Fibroblast of gingiva (primary cell): Measurements from ENCODE around the gene CSNK2A1.
"Not testable (repeated sequence)": the region's sequence is repeated elsewhere in the genome, so short reads cannot be mapped to it uniquely, and the experiment has no call there.

Experiments used
- DNase-seq: peaks from one replicate; pipeline ENCODE4 v3.0.0-alpha.2; 2011; ENCODE audit warnings: low read depth

The CSNK2A1 gene

DNA sequence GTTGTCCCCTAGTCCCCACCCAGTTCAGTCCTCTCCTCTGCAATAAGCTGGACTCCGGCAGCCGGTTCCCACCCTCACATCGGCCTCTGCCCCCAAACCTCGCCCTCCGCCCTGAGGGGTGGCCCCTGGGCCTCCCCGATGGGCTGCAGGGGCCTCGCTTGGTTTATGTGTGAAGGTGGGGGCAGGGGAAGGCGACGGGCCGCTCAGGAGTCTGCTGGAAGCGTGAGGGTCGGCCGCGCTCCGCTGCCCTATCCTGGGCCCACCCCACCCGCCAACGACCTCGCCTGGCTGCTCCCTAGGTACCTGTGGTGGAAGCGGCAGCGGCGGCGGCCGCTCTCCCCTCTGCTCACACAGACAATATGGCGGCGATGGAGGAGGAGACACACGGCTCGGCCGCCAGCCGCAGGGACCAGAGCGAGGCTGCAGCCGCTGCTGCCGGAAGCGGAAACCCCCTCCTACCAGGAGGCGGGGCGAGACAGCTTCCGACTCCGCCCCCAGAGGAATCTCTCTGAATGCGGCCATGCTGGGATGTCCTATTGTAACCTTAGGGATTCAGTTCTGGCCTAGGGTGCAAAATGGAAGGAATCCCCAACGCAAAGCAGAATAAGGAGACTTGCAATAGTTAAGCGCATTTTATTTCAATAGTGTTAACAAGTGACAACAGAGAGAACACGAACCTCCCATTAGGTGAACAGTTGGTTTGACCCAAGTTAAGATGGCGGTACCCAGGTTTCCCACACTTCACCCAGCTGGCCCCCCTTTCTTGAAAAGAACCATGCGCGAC, at the start of gene CSNK2A1:
Gene CSNK2A1, minus strand, starts transcription at position 422 of the 784 bp plus-strand sequence. CDS start 35,239 bp downstream, outside the sequence.
- DNase-seq: peak; percentile 94

DNA sequence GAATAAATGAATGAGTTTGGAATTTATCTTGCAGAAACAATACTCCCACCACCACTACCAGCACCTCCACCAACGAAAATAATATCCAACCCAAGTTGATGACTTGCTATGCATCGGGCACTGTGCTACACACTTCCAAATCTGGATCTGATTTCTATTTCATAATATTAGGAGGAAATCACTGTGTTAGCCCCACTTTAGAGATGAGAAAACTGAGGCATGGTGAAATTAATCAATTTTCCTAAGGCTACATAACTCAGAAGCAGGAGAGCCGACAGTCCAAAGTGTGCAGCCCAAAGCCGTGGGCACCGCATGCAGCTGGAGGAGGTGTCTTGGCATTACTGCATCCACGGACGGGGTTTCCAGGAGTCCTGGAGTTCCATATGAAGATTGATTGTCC, 48.9 kb upstream of the CSNK2A1 start:
- no peak for DNase-seq

GRCh38 chr20:591941-592340, 48.4 kb upstream of the CSNK2A1 start:
- no peak for DNase-seq

- DNase-seq: no peak
Observed at GRCh38 chr20:588932-589672, 45.5 kb upstream of the CSNK2A1 start.

DNA sequence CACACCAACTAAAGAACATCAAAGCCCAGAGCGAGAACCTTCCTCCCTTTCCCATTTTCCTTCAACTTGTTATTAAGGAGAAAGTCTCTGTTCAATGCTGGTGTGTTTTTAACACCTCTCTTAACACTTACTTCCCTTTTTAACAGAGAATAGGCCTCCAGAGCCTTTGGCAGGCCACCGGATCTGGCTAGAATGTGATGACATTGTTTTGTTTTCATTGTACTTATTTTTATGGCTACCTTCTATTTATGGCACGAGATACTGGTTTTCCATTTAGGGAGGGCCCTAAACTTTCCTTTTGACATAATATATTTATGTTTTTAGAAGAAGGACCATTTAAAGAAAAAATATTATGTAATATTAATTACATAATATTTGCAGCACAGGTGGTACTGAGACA, 44.9 kb upstream of the CSNK2A1 start:
- no peak for DNase-seq

DNA sequence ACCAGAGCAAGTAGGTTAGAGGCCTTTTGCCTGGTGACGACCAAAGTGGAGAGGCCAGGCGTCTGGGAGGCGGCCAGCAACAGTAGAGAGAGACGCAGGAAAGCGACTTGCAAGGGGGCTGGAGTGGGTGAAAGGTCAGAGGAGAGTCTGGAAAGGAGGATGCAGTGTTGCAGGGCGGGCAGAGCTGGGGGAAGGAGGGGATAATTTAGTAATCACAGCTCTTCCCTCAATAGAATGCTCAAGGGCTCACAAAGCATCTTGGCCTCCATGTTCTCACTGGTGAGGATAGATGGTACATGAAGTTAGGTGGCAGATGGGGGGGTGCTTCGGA, 41.3 kb upstream of the CSNK2A1 start:
- no peak for DNase-seq

DNA sequence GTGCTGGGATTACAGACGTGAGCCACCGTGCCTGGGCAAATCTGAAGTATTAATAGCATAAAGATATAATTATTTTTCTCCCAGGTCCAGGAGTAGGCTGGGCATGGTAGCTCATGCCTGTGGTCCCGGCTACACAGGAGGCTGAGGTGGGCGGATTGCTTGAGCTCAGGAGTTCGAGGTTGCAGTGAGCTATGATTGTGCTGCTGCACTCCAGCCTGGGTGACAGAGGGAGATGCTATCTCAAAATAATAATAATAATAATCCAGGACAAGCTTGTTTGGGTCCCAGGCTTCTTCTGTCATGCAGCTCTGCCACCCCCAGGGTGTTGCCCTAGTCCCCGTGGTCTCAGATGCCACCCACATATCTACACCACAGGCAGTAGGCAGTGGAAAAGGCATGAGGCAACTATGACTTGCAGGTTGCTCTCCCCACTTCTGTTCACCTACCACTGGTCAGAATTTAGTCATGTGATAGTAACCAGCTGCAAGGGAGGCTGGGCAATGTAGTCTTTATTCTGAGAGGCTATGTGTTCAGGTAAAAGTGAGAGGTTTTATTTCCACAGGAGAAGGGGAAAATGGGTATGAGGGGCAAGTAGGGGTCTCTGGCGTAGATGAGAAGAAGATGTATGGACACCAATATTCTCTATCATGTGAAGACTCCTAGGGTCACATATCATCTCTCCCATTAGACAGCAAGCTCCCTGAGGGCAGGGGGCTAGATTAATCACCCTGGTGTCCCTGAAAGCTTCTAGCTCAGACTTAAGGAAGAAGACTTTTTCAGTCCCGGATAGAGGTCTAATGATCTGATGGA, 40.8 kb upstream of the CSNK2A1 start:
- DNase-seq: no peak

DNA sequence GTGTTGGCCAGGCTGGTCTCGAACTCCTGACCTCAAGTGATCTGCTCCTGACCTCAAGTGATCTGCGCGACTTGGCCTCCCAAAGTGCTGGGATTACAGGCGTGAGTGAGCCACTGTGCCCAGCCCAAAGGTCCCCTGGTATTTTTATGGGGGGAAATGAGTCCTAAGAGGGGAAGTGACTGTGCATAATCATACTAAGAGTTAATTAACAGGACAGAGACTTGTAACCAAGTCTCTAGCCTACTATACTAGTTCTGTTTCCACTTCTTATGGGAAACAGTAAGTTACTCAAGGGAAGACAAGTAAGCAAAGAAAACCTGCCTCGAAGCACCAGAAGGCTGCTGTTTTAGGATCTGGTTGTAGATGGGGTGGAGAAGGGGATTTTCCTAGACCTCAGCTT, 38.6 kb upstream of the CSNK2A1 start:
- DNase-seq: no peak

GRCh38 chr20:578940-579690, 35.5 kb upstream of the CSNK2A1 start:
- not testable (repeated sequence) for DNase-seq

DNA sequence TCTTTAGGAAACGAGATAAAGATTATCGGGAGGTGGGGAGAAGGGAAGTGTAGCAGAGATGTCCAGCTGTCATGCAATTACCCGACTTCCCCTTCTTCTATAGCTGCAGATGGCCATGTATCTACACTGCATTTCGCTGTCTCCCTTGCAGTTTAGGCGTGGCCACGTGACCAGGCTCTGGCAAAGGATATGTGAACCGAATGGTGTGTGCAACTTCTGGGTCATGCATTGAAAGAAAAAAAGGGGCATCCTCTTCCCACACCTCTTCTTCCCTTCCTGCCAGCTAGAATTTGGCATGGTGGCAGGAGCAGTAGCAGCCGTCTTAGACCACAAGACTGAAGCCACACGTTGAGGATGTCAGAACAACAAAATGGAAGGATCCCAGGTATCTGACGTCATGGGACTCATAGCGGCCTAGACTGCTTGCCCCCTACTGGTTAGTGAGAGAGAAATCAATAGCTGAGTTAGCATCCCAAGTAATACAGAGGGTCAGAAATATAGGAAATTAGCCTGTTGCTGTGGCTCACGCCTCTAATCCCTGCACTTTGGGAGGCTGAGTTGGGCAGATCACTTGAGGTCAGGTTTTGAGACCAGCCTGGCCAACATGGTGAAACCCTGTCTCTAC, 33.7 kb upstream of the CSNK2A1 start:
- DNase-seq: no peak

DNA sequence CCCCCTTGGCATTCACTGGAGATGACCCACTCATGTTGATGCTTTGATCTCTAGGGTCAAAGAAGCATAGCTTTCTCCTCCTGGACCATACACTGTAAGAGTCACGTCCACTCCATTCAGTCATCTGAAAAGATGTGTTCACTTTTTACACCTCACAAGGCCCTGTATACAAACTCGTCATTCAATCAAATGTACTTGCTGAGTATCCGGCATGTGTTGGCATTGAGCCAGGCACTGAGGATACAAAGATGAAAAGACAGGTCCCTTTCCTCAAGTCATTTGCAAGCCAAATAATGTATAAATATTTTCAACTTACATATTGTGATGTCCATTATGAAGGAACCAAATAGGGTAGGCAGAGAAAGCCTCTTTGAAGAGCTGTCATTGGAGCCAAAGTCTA, 32.6 kb upstream of the CSNK2A1 start:
- DNase-seq: no peak

GRCh38 chr20:575230-575629, 31.6 kb upstream of the CSNK2A1 start:
- DNase-seq: no peak

- no peak for DNase-seq
Observed at GRCh38 chr20:574297-574942, 30.8 kb upstream of the CSNK2A1 start.

- DNase-seq: no peak
Observed at GRCh38 chr20:573414-574296, 30.1 kb upstream of the CSNK2A1 start.

- no peak for DNase-seq
Observed at GRCh38 chr20:572727-573126, 29.1 kb upstream of the CSNK2A1 start.

DNA sequence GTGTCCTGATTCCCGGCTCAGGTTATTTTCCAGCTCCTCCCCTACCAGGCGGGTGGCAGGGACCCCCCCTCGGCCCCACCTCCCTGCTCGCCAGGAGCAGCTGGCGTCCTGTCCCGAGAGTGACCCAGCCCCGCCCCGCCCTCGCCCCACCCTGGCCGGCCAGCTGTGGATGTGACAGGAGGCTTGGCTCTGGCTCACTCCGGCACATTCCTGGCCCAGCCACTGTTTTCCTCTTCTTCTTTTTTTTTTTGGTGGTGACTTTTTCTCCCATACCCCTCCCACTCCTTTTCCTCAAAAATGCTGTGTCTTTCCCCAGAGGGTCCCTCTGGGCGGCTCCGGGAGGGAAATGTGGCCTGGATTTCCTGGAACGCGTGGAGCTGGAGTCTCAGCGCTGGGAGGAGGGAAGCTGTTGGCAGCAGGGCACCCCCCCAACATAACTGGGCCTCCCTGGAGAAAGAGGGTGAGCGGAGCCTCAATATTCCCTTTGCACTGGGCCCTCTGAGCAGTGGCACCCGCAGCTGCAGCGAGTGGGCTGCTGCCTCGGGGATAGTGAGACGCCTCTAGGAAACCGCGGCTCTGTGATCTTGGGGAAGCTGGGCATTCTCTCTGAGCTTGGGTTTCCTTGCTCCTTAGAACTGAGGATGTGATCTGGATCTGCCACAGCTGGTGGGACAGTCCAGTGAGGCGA, 28.3 kb upstream of the CSNK2A1 start:
- no peak for DNase-seq

- no peak for DNase-seq
Observed at GRCh38 chr20:568673-569415, 25.3 kb upstream of the CSNK2A1 start.

DNA sequence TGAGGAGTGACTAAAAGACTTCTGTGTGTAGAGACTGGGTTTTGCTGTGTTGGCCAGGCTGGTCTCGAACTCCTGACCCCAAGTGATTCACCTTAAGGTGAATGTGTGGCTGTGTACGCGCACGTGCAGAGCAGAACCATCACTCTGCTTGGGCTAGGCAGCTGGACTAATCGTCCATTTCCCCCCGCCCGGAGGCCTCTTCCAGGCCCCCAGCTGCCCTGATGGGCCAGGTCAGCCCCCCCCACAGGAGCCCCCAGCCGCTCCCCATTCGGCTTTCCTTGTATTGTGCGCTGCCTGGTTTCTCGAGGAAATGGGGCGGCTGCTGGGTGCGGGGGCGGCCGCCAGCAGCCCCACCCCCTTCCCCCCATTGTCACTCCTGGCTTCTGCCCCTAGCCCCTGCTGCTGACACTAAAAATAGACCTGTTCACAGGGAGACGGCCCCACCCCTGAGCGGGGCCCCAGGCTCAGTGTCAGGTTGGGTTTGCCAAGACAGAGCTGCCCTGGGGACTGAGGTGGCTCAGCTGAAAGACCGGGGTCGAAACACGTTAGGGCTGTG, 24.6 kb upstream of the CSNK2A1 start:
- no peak for DNase-seq
